NCI-H187 treated with DMSO at 0.1 percent for 48 hours (cell line): Measurements from ENCODE around the gene MAML2.
"Not testable (repeated sequence)": the region's sequence is repeated elsewhere in the genome, so short reads cannot be mapped to it uniquely, and the experiment has no call there.

Source experiments
- DNase-seq: peaks from one replicate; lab custom pipeline; 2025; lab: John Stamatoyannopoulos, UW

The MAML2 gene

GRCh38 chr11:96271352-96271751 is 71.6 kb downstream of the MAML2 start:
- DNase-seq = not testable (repeated sequence)

GRCh38 chr11:96268527-96268926 is 74.5 kb downstream of the MAML2 start:
- not testable (repeated sequence) for DNase-seq

- no peak for DNase-seq
Measured at GRCh38 chr11:96267496-96268032, 75.4 kb downstream of the MAML2 start.

- DNase-seq = no peak
Measured at GRCh38 chr11:96267001-96267495, 75.9 kb downstream of the MAML2 start.

DNA sequence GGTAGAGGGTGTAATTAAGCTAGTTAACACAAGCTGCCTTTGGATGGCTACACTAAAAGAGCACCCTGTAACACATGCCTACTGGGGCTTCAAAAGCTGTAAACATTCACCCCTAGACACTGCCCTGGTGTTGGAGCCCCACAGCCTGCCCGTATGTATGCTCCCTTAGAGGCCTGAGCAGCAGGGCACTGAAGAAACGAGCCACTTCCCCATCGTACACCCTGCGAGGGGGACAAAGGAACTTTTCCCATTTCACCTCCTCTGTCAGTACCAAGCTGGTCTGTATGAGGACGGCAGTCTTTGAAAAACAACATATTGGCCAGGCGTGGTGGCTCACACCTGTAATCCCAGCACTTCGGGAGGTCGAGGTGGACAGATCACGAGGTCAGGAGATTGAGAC is 77.0 kb downstream of the MAML2 start:
- DNase-seq = no peak

DNA sequence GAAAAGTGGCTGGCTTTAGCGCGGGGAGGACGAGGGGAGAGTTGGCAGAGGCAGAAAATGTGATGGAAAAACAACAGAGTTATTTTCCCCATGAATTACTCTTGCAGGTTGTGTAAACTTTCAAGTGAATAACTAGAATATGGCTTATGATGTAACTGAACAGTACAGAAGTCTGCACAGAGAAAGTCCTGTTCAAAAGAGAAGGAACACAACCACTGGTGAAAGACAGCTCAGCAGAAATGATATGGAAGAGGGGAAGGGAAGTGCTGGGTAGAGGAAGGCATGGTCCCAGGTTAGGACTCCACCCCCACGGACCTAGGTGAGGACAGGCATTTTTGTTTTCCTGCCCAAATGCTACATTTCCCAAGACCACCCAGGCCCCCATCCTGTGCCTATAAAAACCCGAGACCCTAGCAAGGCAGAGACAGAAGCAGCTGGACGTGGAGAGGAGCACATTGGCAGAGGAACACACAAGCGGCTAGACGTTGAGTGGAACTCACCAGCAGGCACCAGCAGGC is 77.7 kb downstream of the MAML2 start:
- DNase-seq = no peak

DNA sequence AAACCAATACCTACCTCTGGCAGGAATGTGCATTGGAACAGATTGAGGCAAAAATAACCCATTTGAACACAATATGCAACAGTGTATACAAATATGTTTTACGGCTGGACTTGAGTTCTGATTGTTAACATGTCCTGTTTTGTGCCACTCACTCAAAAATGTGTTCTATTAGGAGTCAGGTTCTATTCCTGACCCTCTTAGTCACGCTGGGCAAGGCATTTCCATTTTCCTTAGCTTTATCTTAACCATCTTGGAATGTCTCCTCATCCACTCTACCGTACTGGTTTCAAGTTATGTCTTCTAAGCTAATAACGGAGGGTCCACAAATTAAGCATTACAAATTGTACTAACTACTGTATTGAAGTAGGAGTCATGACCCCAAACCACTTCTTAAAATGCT is 78.6 kb downstream of the MAML2 start:
- no peak for DNase-seq

DNA sequence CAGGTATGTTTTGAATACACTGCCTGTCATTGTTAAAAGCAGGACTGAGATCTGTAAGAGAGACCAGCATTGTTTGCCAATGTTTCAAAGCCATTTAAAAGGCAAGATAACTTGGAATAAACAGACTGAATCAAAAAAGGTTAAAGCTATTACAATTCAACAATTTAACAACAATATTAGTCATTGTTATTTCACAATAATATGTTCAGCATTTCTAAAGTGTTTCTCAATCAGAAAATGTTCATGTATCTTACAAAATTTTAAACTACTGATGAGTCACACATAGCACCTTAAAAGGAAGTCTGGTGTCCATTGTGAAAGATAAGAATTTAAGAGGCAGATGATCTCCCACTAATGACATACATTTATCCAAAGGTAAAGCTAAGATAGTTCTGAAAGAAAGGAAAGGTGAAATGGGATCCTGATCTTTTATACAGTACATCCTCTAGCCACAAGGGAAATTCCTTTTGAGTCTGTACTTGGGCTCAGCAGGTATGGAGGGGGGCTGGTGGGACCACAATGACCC is 79.7 kb downstream of the MAML2 start:
- no peak for DNase-seq

DNA sequence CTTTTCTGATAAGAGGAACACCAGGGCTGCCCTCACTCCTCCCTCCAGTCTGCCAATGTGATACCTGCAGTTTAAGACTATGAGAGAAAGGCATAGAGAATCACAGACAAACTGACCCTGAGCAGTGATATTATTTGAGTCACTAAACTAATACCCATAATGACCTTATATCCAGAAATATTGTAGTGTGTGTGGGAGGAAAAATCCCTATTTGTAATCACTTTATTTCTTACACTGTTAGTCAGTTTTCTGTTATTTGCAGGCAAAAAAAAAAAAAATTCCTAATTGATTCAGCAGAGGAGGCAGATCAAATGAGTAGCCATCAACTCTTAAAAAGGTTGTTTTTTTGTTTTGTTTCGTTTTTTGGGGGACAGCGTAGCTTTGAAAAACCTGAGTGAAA is 82.5 kb downstream of the MAML2 start:
- DNase-seq = no peak

DNA sequence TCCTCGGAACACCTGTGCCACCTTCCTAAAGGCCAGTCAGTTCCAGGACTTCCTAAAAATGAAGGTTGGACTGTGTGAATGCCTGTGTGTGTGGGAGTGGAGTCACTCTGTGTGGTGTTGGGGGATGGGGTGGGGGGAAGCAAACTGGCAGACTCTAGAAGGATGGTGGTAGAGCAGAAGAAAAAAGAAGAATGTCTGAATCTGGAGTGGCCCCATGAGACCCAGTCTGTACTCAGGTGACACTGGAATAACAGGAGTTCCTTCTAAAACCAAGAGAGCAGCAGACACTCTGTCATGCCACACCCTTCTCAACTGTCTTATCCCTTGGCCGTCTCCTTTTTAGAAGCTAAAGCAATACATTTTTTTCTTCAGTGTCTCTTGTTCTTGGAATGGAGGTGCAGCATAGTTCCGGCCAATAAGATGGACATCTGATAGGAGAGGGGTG is 82.9 kb downstream of the MAML2 start:
- DNase-seq = no peak

- DNase-seq = no peak
Measured at GRCh38 chr11:96259134-96259830, 83.7 kb downstream of the MAML2 start.

- no peak for DNase-seq
Measured at GRCh38 chr11:96257972-96258934, 84.7 kb downstream of the MAML2 start.

DNA sequence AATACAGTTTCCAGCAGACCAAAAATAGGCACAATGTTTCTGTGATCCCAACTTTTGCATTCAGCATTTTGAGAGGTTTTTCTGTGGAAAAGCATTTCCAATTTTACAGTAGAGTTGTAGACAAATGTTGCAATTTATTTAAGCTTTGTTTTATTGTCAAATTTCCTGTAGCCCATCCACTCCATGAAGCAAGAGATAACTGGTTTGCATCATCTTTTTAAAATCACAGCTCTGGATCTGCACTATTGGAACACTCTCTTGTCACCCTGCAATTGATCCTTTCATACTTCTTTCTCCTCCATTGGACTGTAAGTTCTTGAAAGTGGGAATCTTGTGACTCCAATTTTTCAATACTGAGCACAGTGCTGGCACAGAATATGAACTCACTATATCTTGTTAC is 86.0 kb downstream of the MAML2 start:
- no peak for DNase-seq

GRCh38 chr11:96256215-96257011 is 86.6 kb downstream of the MAML2 start:
- DNase-seq = no peak

- DNase-seq = no peak
Measured at GRCh38 chr11:96254854-96255253, 88.1 kb downstream of the MAML2 start.

DNA sequence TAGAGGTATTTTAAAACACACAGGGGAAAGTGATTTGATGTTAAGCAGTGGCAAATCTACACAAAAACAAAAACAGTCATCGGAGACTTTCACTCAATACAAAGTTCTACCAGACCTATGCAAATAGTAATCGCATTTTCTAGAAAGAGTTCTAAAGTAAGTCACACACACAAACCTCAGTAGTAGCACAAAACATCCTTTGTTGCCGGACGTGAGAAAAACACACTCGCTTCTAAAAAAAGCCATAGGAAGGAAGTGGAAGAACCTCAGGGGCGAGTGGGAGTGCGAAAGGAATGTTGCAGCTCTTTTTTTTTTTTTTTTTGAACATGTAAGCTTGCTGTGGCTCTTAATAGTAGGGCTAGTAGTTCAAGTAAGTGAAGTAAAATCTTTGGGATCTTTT is 88.9 kb downstream of the MAML2 start:
- no peak for DNase-seq

- DNase-seq = peak; percentile 34
Measured at GRCh38 chr11:96246718-96247552, 96.1 kb downstream of the MAML2 start.

- peak; percentile 84 for DNase-seq
Measured at GRCh38 chr11:96242971-96243647, 99.9 kb downstream of the MAML2 start.

GRCh38 chr11:96242191-96242847 is 100.7 kb downstream of the MAML2 start:
- DNase-seq = no peak
